ENCODE data around the gene ADK.
A peak's percentile ranks its signal among the peaks of the same experiment; 100 is the strongest.

ADK gene
- long read RNA-seq, transcript ADK-201 (11 exons, 1,169 nt) = minor isoform, 51 of 444 reads
- long read RNA-seq, transcript ADK-206 (10 exons, 2,222 nt) = minor isoform, 5 of 444 reads
- long read RNA-seq, transcript ADK-202 (11 exons, 2,083 nt) = major isoform, 320 of 444 reads
- long read RNA-seq, partial matches to known transcripts = 14 of 444 reads
- long read RNA-seq, other reads (novel, unspliced or antisense) = 53 of 444 reads

- no peaks in the 10 kb centered on the region for H3K27me3 ChIP-seq (ENCODE audit: insufficient read depth, poor library complexity, severe bottlenecking)
- no peak for TF ChIP-seq REST (IDR thresholded peaks at IDR 0.05; ENCODE audit: insufficient replicate concordance, low read depth)
- TF ChIP-seq, protein P1, sequence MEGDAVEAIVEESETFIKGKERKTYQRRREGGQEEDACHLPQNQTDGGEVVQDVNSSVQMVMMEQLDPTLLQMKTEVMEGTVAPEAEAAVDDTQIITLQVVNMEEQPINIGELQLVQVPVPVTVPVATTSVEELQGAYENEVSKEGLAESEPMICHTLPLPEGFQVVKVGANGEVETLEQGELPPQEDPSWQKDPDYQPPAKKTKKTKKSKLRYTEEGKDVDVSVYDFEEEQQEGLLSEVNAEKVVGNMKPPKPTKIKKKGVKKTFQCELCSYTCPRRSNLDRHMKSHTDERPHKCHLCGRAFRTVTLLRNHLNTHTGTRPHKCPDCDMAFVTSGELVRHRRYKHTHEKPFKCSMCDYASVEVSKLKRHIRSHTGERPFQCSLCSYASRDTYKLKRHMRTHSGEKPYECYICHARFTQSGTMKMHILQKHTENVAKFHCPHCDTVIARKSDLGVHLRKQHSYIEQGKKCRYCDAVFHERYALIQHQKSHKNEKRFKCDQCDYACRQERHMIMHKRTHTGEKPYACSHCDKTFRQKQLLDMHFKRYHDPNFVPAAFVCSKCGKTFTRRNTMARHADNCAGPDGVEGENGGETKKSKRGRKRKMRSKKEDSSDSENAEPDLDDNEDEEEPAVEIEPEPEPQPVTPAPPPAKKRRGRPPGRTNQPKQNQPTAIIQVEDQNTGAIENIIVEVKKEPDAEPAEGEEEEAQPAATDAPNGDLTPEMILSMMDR (IDR thresholded peaks at IDR 0.05; ENCODE audit: insufficient read depth, low read length) = peak; percentile 16
- TF ChIP-seq SPI1 (IDR thresholded peaks at IDR 0.05; ENCODE audit: borderline replicate concordance, low read depth) = no peak
- TF ChIP-seq GABPA (IDR thresholded peaks at IDR 0.05; ENCODE audit: low read depth) = no peak
- peak; percentile 69 for TF ChIP-seq POLR2AphosphoS5 (IDR thresholded peaks at IDR 0.05; ENCODE audit: low read depth)
- H3K4me3 ChIP-seq (replicated peaks; ENCODE audit: insufficient read depth, low read length) = peak within 1 kb of the TSS; percentile 98
- H3K27ac ChIP-seq (replicated peaks) = peak within 1 kb of the TSS; percentile 96
- DNase-seq (ENCODE audit: low read depth in 1 of 2, low spot score in 1 of 2) = peak; percentile 95 to 100
Measured at GRCh38 chr10:74150990-74151878, at the start of gene ADK. ADK (plus strand) TSS chr10:74151221; CDS start chr10:74151279, 58 bp downstream.

GRCh38 chr10:74103560-74104258 lies 47.3 kb upstream of the ADK start:
- peak in 1 of 2 experiments; percentile 18 for DNase-seq (ENCODE audit: low read depth in 1 of 2, low spot score in 1 of 2)

GRCh38 chr10:74104480-74104879 lies 46.5 kb upstream of the ADK start:
- no peak for TF ChIP-seq SPI1 (IDR thresholded peaks at IDR 0.05; ENCODE audit: borderline replicate concordance, low read depth)
- TF ChIP-seq POLR2AphosphoS5 (IDR thresholded peaks at IDR 0.05; ENCODE audit: low read depth) = no peak
- H3K4me3 ChIP-seq (replicated peaks; ENCODE audit: insufficient read depth, low read length) = no peak overlapping the region
- no peak overlapping the region for H3K27ac ChIP-seq (replicated peaks)
- H3K27me3 ChIP-seq (ENCODE audit: insufficient read depth, poor library complexity, severe bottlenecking) = no peaks in the 10 kb centered on the region
- no peak for DNase-seq (ENCODE audit: low read depth in 1 of 2, low spot score in 1 of 2)

More at GRCh38 chr10:74103560-74104258, 47.3 kb upstream of the ADK start:
- TF ChIP-seq, protein P1 (IDR thresholded peaks at IDR 0.05; ENCODE audit: insufficient read depth, low read length) = peak; percentile 20
- no peak for TF ChIP-seq POLR2AphosphoS5 (IDR thresholded peaks at IDR 0.05; ENCODE audit: low read depth)
- H3K4me3 ChIP-seq (replicated peaks; ENCODE audit: insufficient read depth, low read length) = no peak overlapping the region
- no peaks in the 10 kb centered on the region for H3K27me3 ChIP-seq (ENCODE audit: insufficient read depth, poor library complexity, severe bottlenecking)
- H3K27ac ChIP-seq (replicated peaks) = no peak overlapping the region

- Histone ChIP-seq H3K27ac (replicated peaks) (no peak overlapping the region), H3K27me3 (ENCODE audit: insufficient read depth, poor library complexity, severe bottlenecking) (no peaks in the 10 kb centered on the region), H3K4me3 (replicated peaks; ENCODE audit: insufficient read depth, low read length) (no peak overlapping the region)
- TF ChIP-seq POLR2AphosphoS5 (IDR thresholded peaks at IDR 0.05; ENCODE audit: low read depth) (no peak), REST (IDR thresholded peaks at IDR 0.05; ENCODE audit: insufficient replicate concordance, low read depth) (no peak), SPI1 (IDR thresholded peaks at IDR 0.05; ENCODE audit: borderline replicate concordance, low read depth) (no peak)
- DNase-seq (ENCODE audit: low read depth in 1 of 2, low spot score in 1 of 2) = no peak
Measured at GRCh38 chr10:74104996-74105395, 46.0 kb upstream of the ADK start.

Measured in HL-60 (cell line).